ENCODE data around the gene CNTNAP4.

DNA sequence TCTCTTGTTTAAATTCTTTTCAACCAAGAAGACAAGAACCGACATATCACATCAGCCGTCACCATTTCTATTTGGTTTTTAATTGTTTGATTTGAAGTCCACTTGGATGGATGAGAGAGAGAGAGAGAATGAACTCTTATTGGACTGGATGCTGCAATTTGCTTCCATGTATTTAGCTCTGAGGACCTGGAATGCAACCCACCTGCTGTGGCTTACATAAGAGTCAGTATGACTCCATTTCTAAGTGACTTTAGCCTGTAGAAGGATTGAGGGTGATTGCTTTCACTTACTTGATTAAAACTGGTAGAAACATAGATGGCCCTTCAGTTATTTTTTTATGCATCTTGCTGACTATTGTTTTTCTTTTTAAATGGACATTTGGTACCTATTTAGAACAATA, 296.1 kb downstream of the CNTNAP4 start:
- TF ChIP-seq, protein P1, sequence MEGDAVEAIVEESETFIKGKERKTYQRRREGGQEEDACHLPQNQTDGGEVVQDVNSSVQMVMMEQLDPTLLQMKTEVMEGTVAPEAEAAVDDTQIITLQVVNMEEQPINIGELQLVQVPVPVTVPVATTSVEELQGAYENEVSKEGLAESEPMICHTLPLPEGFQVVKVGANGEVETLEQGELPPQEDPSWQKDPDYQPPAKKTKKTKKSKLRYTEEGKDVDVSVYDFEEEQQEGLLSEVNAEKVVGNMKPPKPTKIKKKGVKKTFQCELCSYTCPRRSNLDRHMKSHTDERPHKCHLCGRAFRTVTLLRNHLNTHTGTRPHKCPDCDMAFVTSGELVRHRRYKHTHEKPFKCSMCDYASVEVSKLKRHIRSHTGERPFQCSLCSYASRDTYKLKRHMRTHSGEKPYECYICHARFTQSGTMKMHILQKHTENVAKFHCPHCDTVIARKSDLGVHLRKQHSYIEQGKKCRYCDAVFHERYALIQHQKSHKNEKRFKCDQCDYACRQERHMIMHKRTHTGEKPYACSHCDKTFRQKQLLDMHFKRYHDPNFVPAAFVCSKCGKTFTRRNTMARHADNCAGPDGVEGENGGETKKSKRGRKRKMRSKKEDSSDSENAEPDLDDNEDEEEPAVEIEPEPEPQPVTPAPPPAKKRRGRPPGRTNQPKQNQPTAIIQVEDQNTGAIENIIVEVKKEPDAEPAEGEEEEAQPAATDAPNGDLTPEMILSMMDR (optimal IDR thresholded peaks at IDR 0.05 in 1 of 3, IDR thresholded peaks at IDR 0.05 in 1 of 3, conservative IDR thresholded peaks at IDR 0.05 in 1 of 3; ENCODE audit: extremely low read depth in 1 of 3, insufficient read depth in 2 of 3, low read length in 3 of 3): no peak
- TF ChIP-seq EZH2 (IDR thresholded peaks at IDR 0.05; ENCODE audit: low read length): no peak

Measured in keratinocyte (primary cell).